ENCODE measurements around the gene BGN.

Gene BGN

DNA sequence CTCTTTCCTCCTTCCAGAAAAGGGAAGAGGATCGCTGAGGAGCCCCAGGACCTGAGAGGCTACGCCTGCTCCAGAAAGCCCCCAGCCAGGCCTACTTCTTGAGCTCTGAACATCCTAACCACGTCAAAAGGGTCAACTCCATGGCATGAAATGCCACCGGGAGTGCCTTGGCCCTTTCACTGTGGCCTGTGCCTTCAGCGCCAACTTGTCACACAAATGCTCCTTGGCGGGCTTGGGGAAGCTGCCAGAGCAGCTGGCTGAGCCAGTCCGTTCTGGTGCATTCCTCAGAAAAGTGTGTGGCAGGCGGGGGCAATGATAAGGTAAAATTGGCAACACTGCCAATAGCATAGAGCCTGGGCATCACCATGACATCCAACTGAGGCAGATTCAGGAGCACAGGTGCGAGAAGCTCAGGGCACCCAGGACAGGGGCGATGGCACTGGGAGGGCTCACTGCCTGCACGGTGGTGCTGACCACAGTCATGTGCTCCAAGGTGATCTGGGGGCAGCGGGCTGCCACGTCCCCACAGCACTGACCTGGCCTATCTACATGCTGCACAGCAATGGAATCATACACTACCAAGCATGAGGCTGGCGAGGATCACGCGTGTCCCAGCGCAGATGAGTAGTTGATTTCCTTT is 36.8 kb upstream of the BGN start:
- H3K36me3 ChIP-seq (ENCODE audit: control insufficient read depth in 2 of 2, insufficient read depth in 1 of 2, low read length in 2 of 2) = peaks cover 5 to 56% of the 10 kb centered on the region in 2 experiments; a peak in 2 of 3 replicates
- H3K27ac ChIP-seq (ENCODE audit: extremely low read depth, low read depth, low read length) = no peak overlapping the region
- no peaks in the 10 kb centered on the region for H3K4me1 ChIP-seq (ENCODE audit: control insufficient read depth, insufficient read depth, low read length)
- TF ChIP-seq ZNF121 (tag by site-specific recombination; IDR thresholded peaks at IDR 0.05) = no peak
- TF ChIP-seq SP7 (tag by site-specific recombination; IDR thresholded peaks at IDR 0.05) = no peak
- TF ChIP-seq, protein P1, sequence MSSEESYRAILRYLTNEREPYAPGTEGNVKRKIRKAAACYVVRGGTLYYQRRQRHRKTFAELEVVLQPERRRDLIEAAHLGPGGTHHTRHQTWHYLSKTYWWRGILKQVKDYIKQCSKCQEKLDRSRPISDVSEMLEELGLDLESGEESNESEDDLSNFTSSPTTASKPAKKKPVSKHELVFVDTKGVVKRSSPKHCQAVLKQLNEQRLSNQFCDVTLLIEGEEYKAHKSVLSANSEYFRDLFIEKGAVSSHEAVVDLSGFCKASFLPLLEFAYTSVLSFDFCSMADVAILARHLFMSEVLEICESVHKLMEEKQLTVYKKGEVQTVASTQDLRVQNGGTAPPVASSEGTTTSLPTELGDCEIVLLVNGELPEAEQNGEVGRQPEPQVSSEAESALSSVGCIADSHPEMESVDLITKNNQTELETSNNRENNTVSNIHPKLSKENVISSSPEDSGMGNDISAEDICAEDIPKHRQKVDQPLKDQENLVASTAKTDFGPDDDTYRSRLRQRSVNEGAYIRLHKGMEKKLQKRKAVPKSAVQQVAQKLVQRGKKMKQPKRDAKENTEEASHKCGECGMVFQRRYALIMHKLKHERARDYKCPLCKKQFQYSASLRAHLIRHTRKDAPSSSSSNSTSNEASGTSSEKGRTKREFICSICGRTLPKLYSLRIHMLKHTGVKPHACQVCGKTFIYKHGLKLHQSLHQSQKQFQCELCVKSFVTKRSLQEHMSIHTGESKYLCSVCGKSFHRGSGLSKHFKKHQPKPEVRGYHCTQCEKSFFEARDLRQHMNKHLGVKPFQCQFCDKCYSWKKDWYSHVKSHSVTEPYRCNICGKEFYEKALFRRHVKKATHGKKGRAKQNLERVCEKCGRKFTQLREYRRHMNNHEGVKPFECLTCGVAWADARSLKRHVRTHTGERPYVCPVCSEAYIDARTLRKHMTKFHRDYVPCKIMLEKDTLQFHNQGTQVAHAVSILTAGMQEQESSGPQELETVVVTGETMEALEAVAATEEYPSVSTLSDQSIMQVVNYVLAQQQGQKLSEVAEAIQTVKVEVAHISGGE (tag by site-specific recombination; conservative IDR thresholded peaks at IDR 0.05; ENCODE audit: low read depth) = no peak
- TF ChIP-seq ZNF341 (tag by site-specific recombination; IDR thresholded peaks at IDR 0.05; ENCODE audit: low read depth) = no peak
- TF ChIP-seq, protein P2, sequence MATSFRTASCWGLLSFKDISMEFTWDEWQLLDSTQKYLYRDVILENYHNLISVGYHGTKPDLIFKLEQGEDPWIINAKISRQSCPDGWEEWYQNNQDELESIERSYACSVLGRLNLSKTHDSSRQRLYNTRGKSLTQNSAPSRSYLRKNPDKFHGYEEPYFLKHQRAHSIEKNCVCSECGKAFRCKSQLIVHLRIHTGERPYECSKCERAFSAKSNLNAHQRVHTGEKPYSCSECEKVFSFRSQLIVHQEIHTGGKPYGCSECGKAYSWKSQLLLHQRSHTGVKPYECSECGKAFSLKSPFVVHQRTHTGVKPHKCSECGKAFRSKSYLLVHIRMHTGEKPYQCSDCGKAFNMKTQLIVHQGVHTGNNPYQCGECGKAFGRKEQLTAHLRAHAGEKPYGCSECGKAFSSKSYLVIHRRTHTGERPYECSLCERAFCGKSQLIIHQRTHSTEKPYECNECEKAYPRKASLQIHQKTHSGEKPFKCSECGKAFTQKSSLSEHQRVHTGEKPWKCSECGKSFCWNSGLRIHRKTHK (tag by site-specific recombination; IDR thresholded peaks at IDR 0.05) = no peak
- no peak for TF ChIP-seq ZNF555 (tag by site-specific recombination; conservative IDR thresholded peaks at IDR 0.05)
- no peak for TF ChIP-seq ZNF174 (tag by site-specific recombination; IDR thresholded peaks at IDR 0.05)
- TF ChIP-seq GLI4 (tag by site-specific recombination; IDR thresholded peaks at IDR 0.05) = no peak
- TF ChIP-seq, protein P3, sequence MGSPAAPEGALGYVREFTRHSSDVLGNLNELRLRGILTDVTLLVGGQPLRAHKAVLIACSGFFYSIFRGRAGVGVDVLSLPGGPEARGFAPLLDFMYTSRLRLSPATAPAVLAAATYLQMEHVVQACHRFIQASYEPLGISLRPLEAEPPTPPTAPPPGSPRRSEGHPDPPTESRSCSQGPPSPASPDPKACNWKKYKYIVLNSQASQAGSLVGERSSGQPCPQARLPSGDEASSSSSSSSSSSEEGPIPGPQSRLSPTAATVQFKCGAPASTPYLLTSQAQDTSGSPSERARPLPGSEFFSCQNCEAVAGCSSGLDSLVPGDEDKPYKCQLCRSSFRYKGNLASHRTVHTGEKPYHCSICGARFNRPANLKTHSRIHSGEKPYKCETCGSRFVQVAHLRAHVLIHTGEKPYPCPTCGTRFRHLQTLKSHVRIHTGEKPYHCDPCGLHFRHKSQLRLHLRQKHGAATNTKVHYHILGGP (tag by site-specific recombination; IDR thresholded peaks at IDR 0.05) = no peak
- no peak for TF ChIP-seq ZNF16 (tag by site-specific recombination; IDR thresholded peaks at IDR 0.05; ENCODE audit: low read depth)
- no peak for TF ChIP-seq ZNF548 (tag by site-specific recombination; IDR thresholded peaks at IDR 0.05)
- TF ChIP-seq HOXD13 (CRISPR knock-in tag; IDR thresholded peaks at IDR 0.05; ENCODE audit: borderline replicate concordance) = no peak
- TF ChIP-seq ZNF514 (tag by site-specific recombination; IDR thresholded peaks at IDR 0.05) = no peak
- TF ChIP-seq, protein P4, sequence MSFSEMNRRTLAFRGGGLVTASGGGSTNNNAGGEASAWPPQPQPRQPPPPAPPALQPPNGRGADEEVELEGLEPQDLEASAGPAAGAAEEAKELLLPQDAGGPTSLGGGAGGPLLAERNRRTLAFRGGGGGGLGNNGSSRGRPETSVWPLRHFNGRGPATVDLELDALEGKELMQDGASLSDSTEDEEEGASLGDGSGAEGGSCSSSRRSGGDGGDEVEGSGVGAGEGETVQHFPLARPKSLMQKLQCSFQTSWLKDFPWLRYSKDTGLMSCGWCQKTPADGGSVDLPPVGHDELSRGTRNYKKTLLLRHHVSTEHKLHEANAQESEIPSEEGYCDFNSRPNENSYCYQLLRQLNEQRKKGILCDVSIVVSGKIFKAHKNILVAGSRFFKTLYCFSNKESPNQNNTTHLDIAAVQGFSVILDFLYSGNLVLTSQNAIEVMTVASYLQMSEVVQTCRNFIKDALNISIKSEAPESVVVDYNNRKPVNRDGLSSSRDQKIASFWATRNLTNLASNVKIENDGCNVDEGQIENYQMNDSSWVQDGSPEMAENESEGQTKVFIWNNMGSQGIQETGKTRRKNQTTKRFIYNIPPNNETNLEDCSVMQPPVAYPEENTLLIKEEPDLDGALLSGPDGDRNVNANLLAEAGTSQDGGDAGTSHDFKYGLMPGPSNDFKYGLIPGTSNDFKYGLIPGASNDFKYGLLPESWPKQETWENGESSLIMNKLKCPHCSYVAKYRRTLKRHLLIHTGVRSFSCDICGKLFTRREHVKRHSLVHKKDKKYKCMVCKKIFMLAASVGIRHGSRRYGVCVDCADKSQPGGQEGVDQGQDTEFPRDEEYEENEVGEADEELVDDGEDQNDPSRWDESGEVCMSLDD (tag by site-specific recombination; IDR thresholded peaks at IDR 0.05) = no peak
- no peak for TF ChIP-seq BCL11B (tag by site-specific recombination; IDR thresholded peaks at IDR 0.05; ENCODE audit: low read depth)
- TF ChIP-seq ZNF701 (tag by site-specific recombination; IDR thresholded peaks at IDR 0.05) = no peak
- TF ChIP-seq GFI1B (tag by site-specific recombination; IDR thresholded peaks at IDR 0.05) = no peak
- no peak for TF ChIP-seq IKZF3 (tag by site-specific recombination; IDR thresholded peaks at IDR 0.05)
- ChIA-PET CTCF (interaction anchor here (0.6 to 5.0 kb wide), 2 partner anchors 15 to 49 kb away, joined by 3 to 81 read pairs; no protein-coding TSS in a partner anchor), POLR2A (no interaction called here)
- no peaks in the 10 kb centered on the region for H3K9me3 ChIP-seq (ENCODE audit: control insufficient read depth, insufficient read depth, low read depth, low read length)
- no peak overlapping the region for H3K4me3 ChIP-seq (ENCODE audit: low read depth, low read length)
